ENCODE data around the gene CSF2.

Gene CSF2

DNA sequence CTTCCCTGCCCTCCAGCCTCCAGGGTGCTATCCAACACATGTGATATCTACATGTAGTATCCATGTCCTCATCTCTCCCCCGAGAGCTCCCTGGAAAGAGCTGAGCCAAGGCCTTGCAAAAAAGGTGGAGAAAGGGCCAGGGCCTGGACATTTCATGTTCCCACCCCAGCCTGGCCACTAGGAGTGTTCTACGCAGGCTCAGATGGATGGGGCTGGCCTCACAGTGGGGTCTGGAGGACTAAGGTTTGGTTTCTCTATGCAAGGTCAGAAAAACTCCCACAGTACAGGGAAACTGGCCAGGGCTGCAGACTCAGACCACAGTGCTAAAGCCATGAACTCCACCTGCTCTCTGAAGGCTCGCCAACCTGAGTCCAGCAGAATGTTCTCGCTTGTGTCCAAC lies 1.5 kb upstream of the CSF2 start:
- TF ChIP-seq, protein P1, sequence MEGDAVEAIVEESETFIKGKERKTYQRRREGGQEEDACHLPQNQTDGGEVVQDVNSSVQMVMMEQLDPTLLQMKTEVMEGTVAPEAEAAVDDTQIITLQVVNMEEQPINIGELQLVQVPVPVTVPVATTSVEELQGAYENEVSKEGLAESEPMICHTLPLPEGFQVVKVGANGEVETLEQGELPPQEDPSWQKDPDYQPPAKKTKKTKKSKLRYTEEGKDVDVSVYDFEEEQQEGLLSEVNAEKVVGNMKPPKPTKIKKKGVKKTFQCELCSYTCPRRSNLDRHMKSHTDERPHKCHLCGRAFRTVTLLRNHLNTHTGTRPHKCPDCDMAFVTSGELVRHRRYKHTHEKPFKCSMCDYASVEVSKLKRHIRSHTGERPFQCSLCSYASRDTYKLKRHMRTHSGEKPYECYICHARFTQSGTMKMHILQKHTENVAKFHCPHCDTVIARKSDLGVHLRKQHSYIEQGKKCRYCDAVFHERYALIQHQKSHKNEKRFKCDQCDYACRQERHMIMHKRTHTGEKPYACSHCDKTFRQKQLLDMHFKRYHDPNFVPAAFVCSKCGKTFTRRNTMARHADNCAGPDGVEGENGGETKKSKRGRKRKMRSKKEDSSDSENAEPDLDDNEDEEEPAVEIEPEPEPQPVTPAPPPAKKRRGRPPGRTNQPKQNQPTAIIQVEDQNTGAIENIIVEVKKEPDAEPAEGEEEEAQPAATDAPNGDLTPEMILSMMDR (conservative IDR thresholded peaks at IDR 0.05; ENCODE audit: control insufficient read depth, insufficient read depth, low read depth, low read length): no peak
- DNase-seq (ENCODE audit: low read depth): no peak

GRCh38 chr5:132072528-132072927 lies 1.1 kb upstream of the CSF2 start:
- TF ChIP-seq, protein P1 (conservative IDR thresholded peaks at IDR 0.05; ENCODE audit: control insufficient read depth, insufficient read depth, low read depth, low read length): no peak
- no peak for DNase-seq (ENCODE audit: low read depth)
- no peak overlapping the region for H3K4me3 ChIP-seq (ENCODE audit: control insufficient read depth, low read depth, low read length)

More for the DNA sequence above, 1.5 kb upstream of the CSF2 start:
- H3K4me3 ChIP-seq (ENCODE audit: control insufficient read depth, low read depth, low read length): no peak overlapping the region

DNA sequence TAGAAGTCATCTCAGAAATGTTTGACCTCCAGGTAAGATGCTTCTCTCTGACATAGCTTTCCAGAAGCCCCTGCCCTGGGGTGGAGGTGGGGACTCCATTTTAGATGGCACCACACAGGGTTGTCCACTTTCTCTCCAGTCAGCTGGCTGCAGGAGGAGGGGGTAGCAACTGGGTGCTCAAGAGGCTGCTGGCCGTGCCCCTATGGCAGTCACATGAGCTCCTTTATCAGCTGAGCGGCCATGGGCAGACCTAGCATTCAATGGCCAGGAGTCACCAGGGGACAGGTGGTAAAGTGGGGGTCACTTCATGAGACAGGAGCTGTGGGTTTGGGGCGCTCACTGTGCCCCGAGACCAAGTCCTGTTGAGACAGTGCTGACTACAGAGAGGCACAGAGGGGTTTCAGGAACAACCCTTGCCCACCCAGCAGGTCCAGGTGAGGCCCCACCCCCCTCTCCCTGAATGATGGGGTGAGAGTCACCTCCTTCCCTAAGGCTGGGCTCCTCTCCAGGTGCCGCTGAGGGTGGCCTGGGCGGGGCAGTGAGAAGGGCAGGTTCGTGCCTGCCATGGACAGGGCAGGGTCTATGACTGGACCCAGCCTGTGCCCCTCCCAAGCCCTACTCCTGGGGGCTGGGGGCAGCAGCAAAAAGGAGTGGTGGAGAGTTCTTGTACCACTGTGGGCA lies 642 bp downstream of the CSF2 start:
- H3K4me3 ChIP-seq (ENCODE audit: control insufficient read depth, low read depth, low read length): no peak overlapping the region
- TF ChIP-seq, protein P1 (conservative IDR thresholded peaks at IDR 0.05; ENCODE audit: control insufficient read depth, insufficient read depth, low read depth, low read length): no peak
- DNase-seq (ENCODE audit: low read depth): no peak

DNA sequence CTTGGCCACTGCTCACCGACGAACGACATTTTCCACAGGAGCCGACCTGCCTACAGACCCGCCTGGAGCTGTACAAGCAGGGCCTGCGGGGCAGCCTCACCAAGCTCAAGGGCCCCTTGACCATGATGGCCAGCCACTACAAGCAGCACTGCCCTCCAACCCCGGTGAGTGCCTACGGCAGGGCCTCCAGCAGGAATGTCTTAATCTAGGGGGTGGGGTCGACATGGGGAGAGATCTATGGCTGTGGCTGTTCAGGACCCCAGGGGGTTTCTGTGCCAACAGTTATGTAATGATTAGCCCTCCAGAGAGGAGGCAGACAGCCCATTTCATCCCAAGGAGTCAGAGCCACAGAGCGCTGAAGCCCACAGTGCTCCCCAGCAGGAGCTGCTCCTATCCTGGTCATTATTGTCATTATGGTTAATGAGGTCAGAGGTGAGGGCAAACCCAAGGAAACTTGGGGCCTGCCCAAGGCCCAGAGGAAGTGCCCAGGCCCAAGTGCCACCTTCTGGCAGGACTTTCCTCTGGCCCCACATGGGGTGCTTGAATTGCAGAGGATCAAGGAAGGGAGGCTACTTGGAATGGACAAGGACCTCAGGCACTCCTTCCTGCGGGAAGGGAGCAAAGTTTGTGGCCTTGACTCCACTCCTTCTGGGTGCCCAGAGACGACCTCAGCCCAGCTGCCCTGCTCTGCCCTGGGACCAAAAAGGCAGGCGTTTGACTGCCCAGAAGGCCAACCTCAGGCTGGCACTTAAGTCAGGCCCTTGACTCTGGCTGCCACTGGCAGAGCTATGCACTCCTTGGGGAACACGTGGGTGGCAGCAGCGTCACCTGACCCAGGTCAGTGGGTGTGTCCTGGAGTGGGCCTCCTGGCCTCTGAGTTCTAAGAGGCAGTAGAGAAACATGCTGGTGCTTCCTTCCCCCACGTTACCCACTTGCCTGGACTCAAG lies 1.5 kb downstream of the CSF2 start:
- DNase-seq (ENCODE audit: low read depth): no peak
- TF ChIP-seq, protein P1 (conservative IDR thresholded peaks at IDR 0.05; ENCODE audit: control insufficient read depth, insufficient read depth, low read depth, low read length): no peak
- H3K4me3 ChIP-seq (ENCODE audit: control insufficient read depth, low read depth, low read length): no peak overlapping the region

- TF ChIP-seq, protein P1 (conservative IDR thresholded peaks at IDR 0.05; ENCODE audit: control insufficient read depth, insufficient read depth, low read depth, low read length): no peak
- no peak for DNase-seq (ENCODE audit: low read depth)
Measured at GRCh38 chr5:132075719-132076077, 2.1 kb downstream of the CSF2 start.

DNA sequence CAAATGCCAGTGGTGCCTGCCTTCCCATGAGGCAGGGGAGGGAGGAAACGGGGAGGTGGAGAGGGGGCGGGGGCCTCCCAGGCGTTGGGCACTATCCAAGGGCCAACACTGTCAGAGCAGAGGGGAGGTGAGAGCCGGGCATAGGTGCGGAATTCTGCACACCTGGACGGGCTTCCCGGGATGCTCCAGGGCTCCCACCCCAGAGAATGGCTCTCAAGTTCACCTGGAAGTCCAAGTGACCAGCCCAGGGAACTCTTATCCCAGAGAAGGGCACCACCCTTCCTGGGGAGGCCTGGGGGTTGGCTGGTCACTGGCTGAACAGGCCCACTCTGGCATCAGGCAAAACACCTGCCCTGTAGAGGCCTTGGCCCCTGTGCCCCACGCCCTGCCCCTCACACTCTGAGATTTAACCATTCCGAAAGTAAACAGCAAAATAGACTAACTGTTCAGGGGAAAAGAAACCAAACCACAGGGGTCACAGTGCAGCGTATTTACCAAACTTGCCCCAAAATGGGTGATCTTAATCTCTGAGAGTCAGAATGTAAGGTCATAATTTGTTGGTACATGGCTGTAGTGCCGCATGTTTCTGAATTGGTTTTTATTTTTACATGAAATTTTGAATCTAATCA lies 2.7 kb downstream of the CSF2 start:
- H3K4me3 ChIP-seq (ENCODE audit: control insufficient read depth, low read depth, low read length): no peak overlapping the region
- TF ChIP-seq, protein P1 (conservative IDR thresholded peaks at IDR 0.05; ENCODE audit: control insufficient read depth, insufficient read depth, low read depth, low read length): no peak

More at GRCh38 chr5:132075719-132076077, 2.1 kb downstream of the CSF2 start:
- H3K4me3 ChIP-seq (ENCODE audit: control insufficient read depth, low read depth, low read length): no peak overlapping the region

More for the DNA sequence above, 2.7 kb downstream of the CSF2 start:
- no peak for DNase-seq (ENCODE audit: low read depth)
